Keratinocyte (primary cell): ENCODE measurements around the gene BPIFA1. TPM values are rescaled to one million over a fixed set of nuclear protein-coding genes. Genes with fewer than 3 reads are reported as not detected.
A peak's percentile ranks its signal among the peaks of the same experiment; 100 is the strongest.

Experiments
- DNase-seq: peaks from one replicate; pipeline ENCODE4 v3.0.0-alpha.2; 2011; ENCODE audit warnings: low read depth, missing footprints, low spot score
- FAIRE-seq: peaks from 2 replicates; lab custom pipeline; 2011; peaks lifted over from hg19 to GRCh38; lab: Jason Lieb, UNC
- H2AFZ ChIP-seq: 2 replicates; pipeline ENCODE4 v1.6.0; 2012; ENCODE audit warnings: low read length, control low read depth, inconsistent platforms; ENCODE audit not compliant: control insufficient read depth
- H3K27ac ChIP-seq: 2 replicates; pipeline ENCODE4 v1.5.1; 2011; ENCODE audit warnings: low read length; ENCODE audit not compliant: control insufficient read depth, insufficient read depth
- H3K27me3 ChIP-seq: 3 replicates; pipeline ENCODE4 v1.6.0; 2011; ENCODE audit warnings: low read length; ENCODE audit not compliant: control insufficient read depth, insufficient read depth; ENCODE audit errors: extremely low read depth
- H3K36me3 ChIP-seq, 2 experiments: 2 replicates in 1 of 2; 3 replicates in 1 of 2; pipeline ENCODE4 v1.5.1; 2011; ENCODE audit warnings: low read length in 2 of 2, mild to moderate bottlenecking in 1 of 2; ENCODE audit not compliant: control insufficient read depth in 2 of 2, insufficient read depth in 2 of 2; ENCODE audit errors: extremely low read depth in 1 of 2
- H3K4me1 ChIP-seq: 3 replicates; pipeline ENCODE4 v1.5.1; 2011; ENCODE audit warnings: low read length; ENCODE audit not compliant: control insufficient read depth, insufficient read depth; ENCODE audit errors: extremely low read depth
- H3K4me2 ChIP-seq: 3 replicates; pipeline ENCODE4 v1.6.0; 2011; ENCODE audit warnings: low read depth, low read length; ENCODE audit not compliant: control insufficient read depth, insufficient read depth; ENCODE audit errors: extremely low read depth
- H3K4me3 ChIP-seq, 3 experiments: fragments of 200-600 bp in 1 of 3; sonication (generic) in 1 of 3; 2 replicates in 2 of 3; 3 replicates in 1 of 3; pipeline ENCODE4 v1.5.1; 2011 to 2016; ENCODE audit warnings: low read length in 3 of 3, mild to moderate bottlenecking in 3 of 3, control low read depth in 2 of 3, inconsistent platforms in 1 of 3, low read depth in 1 of 3, mixed read lengths in 1 of 3, mixed run types in 1 of 3, moderate library complexity in 1 of 3; ENCODE audit not compliant: control insufficient read depth in 2 of 3, insufficient read depth in 2 of 3; ENCODE audit errors: extremely low read depth in 1 of 3
- H3K79me2 ChIP-seq: 2 replicates; pipeline ENCODE4 v1.6.0; 2012; ENCODE audit warnings: low read length; ENCODE audit not compliant: control insufficient read depth, insufficient read depth
- H3K9ac ChIP-seq: 3 replicates; pipeline ENCODE4 v1.6.0; 2011; ENCODE audit warnings: low read length; ENCODE audit not compliant: control insufficient read depth, insufficient read depth; ENCODE audit errors: extremely low read depth
- H3K9me1 ChIP-seq: 3 replicates; pipeline ENCODE4 v1.6.0; 2011; ENCODE audit warnings: low read length; ENCODE audit not compliant: control insufficient read depth, insufficient read depth; ENCODE audit errors: extremely low read depth
- H3K9me3 ChIP-seq: 2 replicates; pipeline ENCODE4 v1.5.1; 2012; ENCODE audit warnings: low read depth, low read length; ENCODE audit not compliant: control insufficient read depth
- H4K20me1 ChIP-seq: 3 replicates; pipeline ENCODE4 v1.6.0; 2011; ENCODE audit warnings: low read length; ENCODE audit not compliant: control insufficient read depth, insufficient read depth; ENCODE audit errors: extremely low read depth
- EZH2 ChIP-seq: IDR thresholded peaks from one replicate; pipeline ENCODE4 v1.6.1; 2012; ENCODE audit warnings: inconsistent platforms, mild to moderate bottlenecking, low read length, moderate library complexity
- dilution Hi-C: fragments of 300-500 bp; cut with MboI; formaldehyde crosslinking; loops from one replicate; pipeline ENCODE4 v1.7.0; 2020; ENCODE audit warnings: low sequenced_read_pairs; ENCODE audit not compliant: extremely low pct_ligation_motif_present
- polyA plus RNA-seq, 5 experiments: library from polyadenylated mRNA; depleted of rRNA in 3 of 5; stranded (reverse) in 3 of 5; stranded (forward) in 1 of 5; unstranded in 1 of 5; fragments of >200 nt; gene quantifications; 1 replicate in 1 of 5; 2 replicates in 3 of 5; 3 replicates in 1 of 5; pipeline versions ENCODE4 v1.2.1 to v1.2.3, GENCODE V29; 2011 to 2012; ENCODE audit warnings: missing spikeins in 2 of 5, low read depth in 1 of 5, low replicate concordance in 1 of 5
- TF ChIP-seq, protein P1 (sequence below), 3 experiments: IDR thresholded peaks in 1 of 3; conservative IDR thresholded peaks in 1 of 3; optimal IDR thresholded peaks in 1 of 3; 2 replicates in 2 of 3; 3 replicates in 1 of 3; pipeline versions ENCODE3 to v1.5.1; 2011; ENCODE audit warnings: low read length in 3 of 3, mild to moderate bottlenecking in 3 of 3, moderate library complexity in 2 of 3, control low read depth in 1 of 3, inconsistent platforms in 1 of 3; ENCODE audit not compliant: insufficient read depth in 2 of 3; ENCODE audit errors: extremely low read depth in 1 of 3

The BPIFA1 gene
- polyA plus RNA-seq, 1 donor (not counting 4 experiments of a cell fraction or from before 2014, with no cell fraction given): not detected

DNA sequence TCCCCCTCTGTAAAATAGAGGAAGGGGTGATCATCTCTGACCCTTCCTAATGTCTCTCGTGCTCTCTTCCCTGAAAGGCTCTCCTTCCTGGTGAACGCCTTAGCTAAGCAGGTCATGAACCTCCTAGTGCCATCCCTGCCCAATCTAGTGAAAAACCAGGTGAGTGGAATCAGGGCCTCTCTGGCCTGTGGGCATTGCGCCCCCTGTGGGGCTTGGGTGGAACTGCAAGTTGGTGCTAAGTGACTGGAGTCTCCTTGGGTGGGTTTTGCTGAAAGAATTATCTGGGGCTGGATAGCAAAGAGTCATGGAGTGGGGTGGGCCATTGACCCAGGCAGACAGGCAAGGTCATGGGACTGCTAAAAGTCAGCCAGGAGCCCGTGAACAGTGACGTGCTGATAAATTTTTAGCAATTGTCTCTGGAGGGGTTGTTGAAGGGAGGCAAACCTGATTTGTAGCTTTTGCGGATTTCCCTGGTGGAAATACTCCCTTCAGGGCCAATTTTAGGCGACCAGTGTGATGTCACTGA lies 56.1 kb downstream of the BPIFA1 start:
- H3K9ac ChIP-seq: no peak overlapping the region
- H3K36me3 ChIP-seq: no peaks in the 10 kb centered on the region
- no peak overlapping the region for H3K27ac ChIP-seq
- no peaks in the 10 kb centered on the region for H3K9me3 ChIP-seq
- TF ChIP-seq, protein P1, sequence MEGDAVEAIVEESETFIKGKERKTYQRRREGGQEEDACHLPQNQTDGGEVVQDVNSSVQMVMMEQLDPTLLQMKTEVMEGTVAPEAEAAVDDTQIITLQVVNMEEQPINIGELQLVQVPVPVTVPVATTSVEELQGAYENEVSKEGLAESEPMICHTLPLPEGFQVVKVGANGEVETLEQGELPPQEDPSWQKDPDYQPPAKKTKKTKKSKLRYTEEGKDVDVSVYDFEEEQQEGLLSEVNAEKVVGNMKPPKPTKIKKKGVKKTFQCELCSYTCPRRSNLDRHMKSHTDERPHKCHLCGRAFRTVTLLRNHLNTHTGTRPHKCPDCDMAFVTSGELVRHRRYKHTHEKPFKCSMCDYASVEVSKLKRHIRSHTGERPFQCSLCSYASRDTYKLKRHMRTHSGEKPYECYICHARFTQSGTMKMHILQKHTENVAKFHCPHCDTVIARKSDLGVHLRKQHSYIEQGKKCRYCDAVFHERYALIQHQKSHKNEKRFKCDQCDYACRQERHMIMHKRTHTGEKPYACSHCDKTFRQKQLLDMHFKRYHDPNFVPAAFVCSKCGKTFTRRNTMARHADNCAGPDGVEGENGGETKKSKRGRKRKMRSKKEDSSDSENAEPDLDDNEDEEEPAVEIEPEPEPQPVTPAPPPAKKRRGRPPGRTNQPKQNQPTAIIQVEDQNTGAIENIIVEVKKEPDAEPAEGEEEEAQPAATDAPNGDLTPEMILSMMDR (optimal IDR thresholded peaks at IDR 0.05 in 1 of 3, IDR thresholded peaks at IDR 0.05 in 1 of 3, conservative IDR thresholded peaks at IDR 0.05 in 1 of 3; ENCODE audit: extremely low read depth in 1 of 3, insufficient read depth in 2 of 3, low read length in 3 of 3): peak; percentile 84 to 98 (median 98)
- TF ChIP-seq EZH2: no peak
- no peaks in the 10 kb centered on the region for H3K9me1 ChIP-seq
- no peak overlapping the region for H3K4me2 ChIP-seq
- dilution Hi-C loops: no loop called here
- FAIRE-seq (peak; percentile 34), DNase-seq (no peak)
- H3K4me3 ChIP-seq: no peak overlapping the region
- no peaks in the 10 kb centered on the region for H4K20me1 ChIP-seq
- H3K79me2 ChIP-seq: no peaks in the 10 kb centered on the region
- no peak overlapping the region for H2AFZ ChIP-seq
- H3K27me3 ChIP-seq: peaks cover 8% of the 10 kb centered on the region
- H3K4me1 ChIP-seq: no peaks in the 10 kb centered on the region

Other genes with a start within 250 kb of the BPIFA1 start
- not detected in 3 replicates for gene SUN5, start 231.6 kb upstream of the BPIFA1 start, polyA plus RNA-seq
- not detected in 3 replicates for gene BPIFB2, start 228.3 kb upstream of the BPIFA1 start, polyA plus RNA-seq
- gene BPIFB6, start 204.3 kb upstream of the BPIFA1 start, polyA plus RNA-seq: not detected in 3 replicates
- gene BPIFB3, start 182.1 kb upstream of the BPIFA1 start, polyA plus RNA-seq: not detected in 3 replicates
- not detected in 3 replicates for gene BPIFB4, start 156.4 kb upstream of the BPIFA1 start, polyA plus RNA-seq
- not detected in 3 replicates for gene BPIFA2, start 67.8 kb upstream of the BPIFA1 start, polyA plus RNA-seq
- not detected in 3 replicates for gene BPIFA3, start 18.6 kb upstream of the BPIFA1 start, polyA plus RNA-seq
- not detected in 3 replicates for gene BPIFB1, start 47.2 kb downstream of the BPIFA1 start, polyA plus RNA-seq
- 25.2 to 40.2 TPM (median 34.0 TPM) in 3 replicates for gene CDK5RAP1, start 165.5 kb downstream of the BPIFA1 start, polyA plus RNA-seq
- gene SNTA1, start 207.8 kb downstream of the BPIFA1 start, polyA plus RNA-seq: 3.6 to 6.5 TPM (median 4.8 TPM) in 3 replicates